Epithelial cell of umbilical artery (primary cell): Measurements from ENCODE around the gene PDCD1. TPM values are rescaled to one million over a fixed set of nuclear protein-coding genes. Genes with fewer than 3 reads are reported as not detected.

Experiments
- total RNA-seq: library from RNA; depleted of rRNA; stranded (reverse); fragments of >200 nt; gene quantifications from 2 replicates; pipeline ENCODE4 v1.2.3, GENCODE V29; 2014

Gene PDCD1
- not detected in 2 replicates for total RNA-seq

DNA sequence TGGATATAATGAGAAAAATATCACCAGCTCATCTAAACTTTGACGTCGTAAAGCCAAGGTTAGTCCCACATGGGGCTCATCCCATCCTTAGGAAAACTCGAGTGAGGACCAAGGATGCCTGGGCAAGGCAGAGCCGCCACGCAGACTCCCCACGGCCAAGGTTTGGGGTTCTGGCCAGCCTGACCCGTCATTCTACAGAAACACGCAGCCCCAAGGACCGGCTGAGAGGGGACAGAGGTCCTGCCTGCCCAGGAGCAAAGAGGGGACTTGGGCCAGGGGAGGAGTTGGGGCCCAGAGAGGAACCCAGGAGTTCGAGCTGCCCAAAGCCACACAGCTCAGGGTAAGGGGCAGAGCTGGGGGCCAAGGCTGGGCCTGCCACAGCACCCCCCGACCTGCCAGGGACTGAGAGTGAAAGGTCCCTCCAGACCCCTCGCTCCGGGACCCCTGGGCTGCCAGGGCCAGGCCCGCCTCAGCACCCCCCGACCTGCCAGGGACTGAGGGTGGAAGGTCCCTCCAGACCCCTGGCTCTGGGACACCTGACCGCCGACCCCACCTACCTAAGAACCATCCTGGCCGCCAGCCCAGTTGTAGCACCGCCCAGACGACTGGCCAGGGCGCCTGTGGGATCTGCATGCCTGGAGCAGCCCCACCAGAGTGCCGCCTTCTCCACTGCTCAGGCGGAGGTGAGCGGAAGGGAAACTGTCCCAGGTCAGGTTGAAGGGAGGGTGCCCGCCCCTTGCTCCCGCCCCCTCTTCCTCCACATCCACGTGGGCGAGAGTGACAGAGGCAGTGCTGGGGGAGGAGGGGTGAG lies at the start of gene PDCD1:
PDCD1 (minus strand) TSS at position 689 of the 811 bp plus-strand sequence; CDS start at position 633, 56 bp downstream.

DNA sequence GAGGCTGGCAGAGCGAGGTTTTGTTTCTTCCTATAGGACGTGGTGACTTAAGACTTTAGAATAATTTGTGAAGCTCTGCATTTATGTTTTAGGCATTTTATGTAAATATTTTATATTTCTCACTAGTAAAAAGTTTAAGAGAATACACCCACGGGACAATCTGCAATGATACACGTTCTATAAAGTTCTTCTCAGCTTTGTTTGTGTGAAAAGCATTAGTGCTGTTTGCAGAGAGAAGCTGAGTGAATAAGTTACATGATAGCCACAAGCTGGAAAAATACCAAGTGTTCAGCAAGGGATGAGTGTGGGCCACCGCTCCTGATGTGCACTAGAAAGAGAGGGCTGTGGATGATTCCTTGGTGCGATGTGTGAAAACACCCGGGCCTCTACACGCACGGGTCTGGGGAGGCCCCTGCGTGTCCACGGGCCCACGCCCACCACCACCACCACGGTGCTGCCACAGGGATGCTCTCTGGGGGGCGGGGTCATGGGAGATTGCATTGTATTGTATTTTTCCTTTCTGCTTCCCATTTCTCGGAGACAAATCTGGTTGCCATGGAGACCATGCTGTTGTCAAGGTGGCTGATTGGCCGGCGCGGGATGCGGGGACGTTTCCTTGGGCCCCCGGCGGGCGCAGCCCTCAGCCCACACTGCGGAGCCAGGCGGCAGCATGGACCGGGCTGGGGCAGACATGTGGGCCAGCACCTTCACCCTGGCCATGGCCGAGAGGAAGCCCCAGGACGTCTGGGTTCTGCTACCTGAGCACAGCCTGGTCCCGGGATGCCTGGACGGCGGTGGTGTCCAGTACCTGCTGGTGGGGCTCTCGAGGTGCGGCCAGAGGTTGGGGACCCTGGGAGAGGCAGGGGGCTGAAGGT lies 10.6 kb upstream of the PDCD1 start, which contains the start of gene RTP5:
RTP5 (plus strand) TSS at position 643 of the 875 bp plus-strand sequence; CDS start at position 671, 28 bp downstream.

DNA sequence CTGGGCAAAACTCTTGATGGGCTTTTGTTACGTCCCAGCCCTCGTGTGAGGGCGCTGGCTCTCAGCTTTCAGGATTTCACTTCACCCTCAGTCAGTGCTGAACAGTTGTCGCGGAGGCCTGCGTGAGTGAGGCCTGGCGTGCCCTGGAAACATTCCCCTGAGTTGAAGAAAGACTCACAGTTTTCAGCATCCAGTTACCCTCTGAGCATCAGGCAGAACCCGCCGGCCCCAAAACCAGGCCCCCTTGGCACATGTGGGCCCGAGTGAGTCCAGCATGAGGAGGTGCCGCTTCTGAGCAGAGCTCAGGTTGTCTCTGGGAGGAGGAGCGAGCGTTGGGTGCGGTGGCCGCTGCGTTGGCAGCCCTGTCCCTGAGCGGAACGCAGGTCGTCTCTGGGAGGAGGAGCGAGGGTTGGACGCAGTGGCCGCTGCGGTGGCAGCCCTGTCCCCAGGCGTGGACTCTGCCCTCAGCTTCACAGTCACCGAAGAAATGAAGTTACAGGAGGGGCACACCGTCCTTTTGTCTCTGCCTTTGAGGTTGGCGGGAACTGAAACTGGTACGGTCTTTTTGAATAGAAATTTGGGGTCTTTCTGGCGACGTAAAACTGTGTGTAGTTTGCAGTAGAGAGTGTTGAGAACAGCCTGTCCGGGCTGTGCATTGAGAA lies 49.8 kb downstream of the PDCD1 start, which contains the start of gene NEU4:
NEU4 (plus strand) TSS at position 473 of the 662 bp plus-strand sequence. CDS start 5,292 bp downstream, outside the sequence.

Other genes starting within 250 kb of the PDCD1 start
- gene THAP4, start 221.7 kb downstream of the PDCD1 start, total RNA-seq: 32.8 and 43.5 TPM in 2 replicates
- gene ATG4B, start 221.2 kb downstream of the PDCD1 start, total RNA-seq: 55.9 and 113 TPM in 2 replicates
- 58.4 and 61.7 TPM in 2 replicates for gene DTYMK, start 172.1 kb downstream of the PDCD1 start, total RNA-seq
- gene ING5, start 156.9 kb downstream of the PDCD1 start, total RNA-seq: 18.8 and 23.3 TPM in 2 replicates
- 10.8 and 11.0 TPM in 2 replicates for gene D2HGDH, start 124.3 kb downstream of the PDCD1 start, total RNA-seq
- not detected in 2 replicates for gene GAL3ST2, start 82.1 kb downstream of the PDCD1 start, total RNA-seq
- not detected in 2 replicates for gene NEU4, start 49.7 kb downstream of the PDCD1 start, total RNA-seq
- not detected in 2 replicates for gene RTP5, start 10.8 kb upstream of the PDCD1 start, total RNA-seq